ENCODE measurements around the gene AIP.

Gene AIP

GRCh38 chr11:67441731-67442351 is 41.0 kb upstream of the AIP start:
- no peak overlapping the region for H3K9ac ChIP-seq
- no peaks in the 10 kb centered on the region for H3K4me1 ChIP-seq
- H3K27me3 ChIP-seq (ENCODE audit: control insufficient read depth, insufficient read depth, low read length): no peaks in the 10 kb centered on the region
- TF ChIP-seq CTCF (IDR thresholded peaks at IDR 0.05): no peak
- no peaks in the 10 kb centered on the region for H3K79me2 ChIP-seq
- H2AFZ ChIP-seq: no peak overlapping the region
- no peak overlapping the region for H3K27ac ChIP-seq
- no peaks in the 10 kb centered on the region for H3K9me3 ChIP-seq (ENCODE audit: control insufficient read depth, low read length)
- no peak overlapping the region for H3K4me3 ChIP-seq (ENCODE audit: low read depth, low read length)
- H3K4me2 ChIP-seq (ENCODE audit: low read length): no peak overlapping the region
- no peaks in the 10 kb centered on the region for H3K36me3 ChIP-seq (ENCODE audit: control insufficient read depth, insufficient read depth, low read length)

- Histone ChIP-seq H3K4me1 (no peaks in the 10 kb centered on the region), H3K27me3 (ENCODE audit: control insufficient read depth, insufficient read depth, low read length) (no peaks in the 10 kb centered on the region), H3K27ac (peak overlapping the region; percentile 75), H3K9ac (no peak overlapping the region), H3K4me3 (ENCODE audit: low read depth, low read length) (peak overlapping the region; percentile 52), H2AFZ (no peak overlapping the region), H3K36me3 (ENCODE audit: control insufficient read depth, insufficient read depth, low read length) (no peaks in the 10 kb centered on the region), H3K79me2 (no peaks in the 10 kb centered on the region), H3K4me2 (ENCODE audit: low read length) (peak overlapping the region; percentile 65), H3K9me3 (ENCODE audit: control insufficient read depth, low read length) (no peaks in the 10 kb centered on the region)
- no peak for TF ChIP-seq CTCF (IDR thresholded peaks at IDR 0.05)
These were observed 40.1 kb upstream of the AIP start for GRCh38 chr11:67442504-67443404.

- Histone ChIP-seq H3K9ac (no peak overlapping the region), H3K4me1 (no peaks in the 10 kb centered on the region), H3K36me3 (ENCODE audit: control insufficient read depth, insufficient read depth, low read length) (no peaks in the 10 kb centered on the region), H3K9me3 (ENCODE audit: control insufficient read depth, low read length) (no peaks in the 10 kb centered on the region), H3K4me2 (ENCODE audit: low read length) (no peak overlapping the region), H3K27me3 (ENCODE audit: control insufficient read depth, insufficient read depth, low read length) (no peaks in the 10 kb centered on the region), H3K79me2 (no peaks in the 10 kb centered on the region), H3K27ac (no peak overlapping the region), H2AFZ (no peak overlapping the region), H3K4me3 (ENCODE audit: low read depth, low read length) (no peak overlapping the region)
- no peak for TF ChIP-seq CTCF (IDR thresholded peaks at IDR 0.05)
These were observed 37.3 kb upstream of the AIP start for GRCh38 chr11:67445515-67445914.

GRCh38 chr11:67448220-67448609 is 34.6 kb upstream of the AIP start:
- Histone ChIP-seq H3K4me2 (ENCODE audit: low read length) (no peak overlapping the region), H3K36me3 (ENCODE audit: control insufficient read depth, insufficient read depth, low read length) (no peaks in the 10 kb centered on the region), H2AFZ (no peak overlapping the region), H3K9me3 (ENCODE audit: control insufficient read depth, low read length) (no peaks in the 10 kb centered on the region), H3K27ac (no peak overlapping the region), H3K79me2 (no peaks in the 10 kb centered on the region), H3K27me3 (ENCODE audit: control insufficient read depth, insufficient read depth, low read length) (no peaks in the 10 kb centered on the region), H3K4me3 (ENCODE audit: low read depth, low read length) (no peak overlapping the region), H3K9ac (no peak overlapping the region), H3K4me1 (no peaks in the 10 kb centered on the region)
- TF ChIP-seq CTCF (IDR thresholded peaks at IDR 0.05): no peak
